Calu3 (cell line): Measurements from ENCODE around the gene CLIC3. TPM values are rescaled to one million over a fixed set of nuclear protein-coding genes. Genes with fewer than 3 reads are reported as not detected.

ENCODE experiments used
- BruUV-seq: library from RNA; stranded (reverse); fragments of 400-500 nt; replicated peaks from 2 replicates; lab custom pipeline; 2021; lab: Mats Ljungman, UMichigan
- CTCF ChIA-PET: fragments of 300-600 bp; sonication (Branson Sonifier 250); formaldehyde crosslinking; loops from one replicate; lab custom pipeline; 2022; ENCODE audit warnings: antibody characterized with exemption; lab: Charles Lee
- DNase-seq: peaks from one replicate; pipeline ENCODE4 v3.0.0; 2022
- H3K27ac Mint-ChIP-seq: one replicate; pipeline ENCODE4 v1.8.0; 2022; ENCODE audit warnings: mixed read lengths; ENCODE audit not compliant: unreplicated experiment
- H3K27me3 Mint-ChIP-seq: one replicate; pipeline ENCODE4 v1.8.0; 2022; ENCODE audit warnings: mixed read lengths; ENCODE audit not compliant: unreplicated experiment
- H3K36me3 Mint-ChIP-seq: one replicate; pipeline ENCODE4 v1.8.0; 2022; ENCODE audit warnings: mild to moderate bottlenecking, moderate library complexity, mixed read lengths; ENCODE audit not compliant: insufficient read depth, unreplicated experiment
- H3K4me1 Mint-ChIP-seq: one replicate; pipeline ENCODE4 v1.8.0; 2022; ENCODE audit warnings: mild to moderate bottlenecking, low read depth, mixed read lengths; ENCODE audit not compliant: unreplicated experiment
- H3K4me3 Mint-ChIP-seq: one replicate; pipeline ENCODE4 v1.8.0; 2022; ENCODE audit warnings: mild to moderate bottlenecking, low read depth, moderate library complexity, mixed read lengths; ENCODE audit not compliant: unreplicated experiment
- H3K9me3 Mint-ChIP-seq: one replicate; pipeline ENCODE4 v1.8.0; 2022; ENCODE audit warnings: low read depth, mixed read lengths; ENCODE audit not compliant: unreplicated experiment
- CTCF ChIP-seq: fragments of 200-600 bp; IDR thresholded peaks from one replicate; pipeline ENCODE4 v1.8.0; 2022; ENCODE audit warnings: antibody characterized with exemption; ENCODE audit not compliant: unreplicated experiment
- intact Hi-C: fragments of 100-400 bp; cut with micrococcal nuclease; formaldehyde crosslinking; loops from one replicate; pipeline ENCODE4 v1.10.0; 2022; ENCODE audit not compliant: unreplicated experiment
- total RNA-seq: library from RNA; stranded (reverse); gene quantifications from 2 replicates; pipeline ENCODE4 v1.2.3, GENCODE V29; 2022

CLIC3 gene
- total RNA-seq, 1 experiment from 2014 or later: 0.35 TPM

- CTCF ChIA-PET: no interaction called here
- H3K36me3 Mint-ChIP-seq: peaks cover 6% of the 10 kb centered on the region
These were observed 4.0 kb upstream of the CLIC3 start for GRCh38 chr9:137000177-137000930.

GRCh38 chr9:136997830-136998234 lies 1.5 kb upstream of the CLIC3 start:
- no peaks in the 10 kb centered on the region for H3K9me3 Mint-ChIP-seq
- peaks cover 11% of the 10 kb centered on the region for H3K4me1 Mint-ChIP-seq
- no TSS peak for BruUV-seq
- no peak for DNase-seq
- peaks cover 6% of the 10 kb centered on the region for H3K36me3 Mint-ChIP-seq
- CTCF ChIA-PET: no interaction called here
- no peak overlapping the region for H3K4me3 Mint-ChIP-seq
- H3K27ac Mint-ChIP-seq: peak overlapping the region; percentile 12
- TF ChIP-seq CTCF: no peak
- intact Hi-C loops: no loop called here
- H3K27me3 Mint-ChIP-seq: no peaks in the 10 kb centered on the region

More at GRCh38 chr9:137000177-137000930, 4.0 kb upstream of the CLIC3 start:
- intact Hi-C loops: no loop called here
- no TSS peak for BruUV-seq
- Mint-ChIP-seq H3K4me1 (peaks cover 11% of the 10 kb centered on the region), H3K27ac (no peak overlapping the region), H3K4me3 (no peak overlapping the region), H3K27me3 (no peaks in the 10 kb centered on the region), H3K9me3 (peaks cover 5% of the 10 kb centered on the region)
- no peak for DNase-seq
- no peak for TF ChIP-seq CTCF

- TF ChIP-seq CTCF: no peak
- intact Hi-C loops: no loop called here
- no peaks in the 10 kb centered on the region for H3K9me3 Mint-ChIP-seq
- H3K27me3 Mint-ChIP-seq: no peaks in the 10 kb centered on the region
- H3K27ac Mint-ChIP-seq: no peak overlapping the region
- peaks cover 10% of the 10 kb centered on the region for H3K36me3 Mint-ChIP-seq
- H3K4me3 Mint-ChIP-seq: no peak overlapping the region
- no peak for DNase-seq
- H3K4me1 Mint-ChIP-seq: peaks cover 11% of the 10 kb centered on the region
- CTCF ChIA-PET: interaction anchor here (1.6 kb wide), 1 partner anchor 48 kb away, joined by 4 read pairs; no protein-coding TSS in a partner anchor
- no TSS peak for BruUV-seq
These were observed 1.0 kb upstream of the CLIC3 start for GRCh38 chr9:136997371-136997770.

- BruUV-seq: no TSS peak
- CTCF ChIA-PET: interaction anchor here (1.0 to 1.6 kb wide), 2 partner anchors 17 to 46 kb away, joined by 4 to 8 read pairs; no protein-coding TSS in a partner anchor
- H3K4me3 Mint-ChIP-seq: no peak overlapping the region
- no peak for DNase-seq
- no peaks in the 10 kb centered on the region for H3K9me3 Mint-ChIP-seq
- intact Hi-C loops: no loop called here
- H3K27ac Mint-ChIP-seq: no peak overlapping the region
- no peak for TF ChIP-seq CTCF
- H3K27me3 Mint-ChIP-seq: no peaks in the 10 kb centered on the region
- peaks cover 24% of the 10 kb centered on the region for H3K36me3 Mint-ChIP-seq
- peaks cover 11% of the 10 kb centered on the region for H3K4me1 Mint-ChIP-seq
These were observed 526 bp downstream of the CLIC3 start for GRCh38 chr9:136995772-136996311.
